22Rv1 (cell line): Measurements from ENCODE around the gene MAP2.

Experiments
- ZFX ChIP-seq: fragments of 450-650 bp; IDR thresholded peaks from 2 replicates; pipeline ENCODE4 v1.6.1; 2017; ENCODE audit warnings: antibody characterized with exemption, borderline replicate concordance
- TF ChIP-seq, protein P1 (sequence below): fragments of 450-650 bp; IDR thresholded peaks from 2 replicates; pipeline ENCODE4 v1.5.1; 2017; ENCODE audit warnings: mild to moderate bottlenecking

- TF ChIP-seq, protein P1, sequence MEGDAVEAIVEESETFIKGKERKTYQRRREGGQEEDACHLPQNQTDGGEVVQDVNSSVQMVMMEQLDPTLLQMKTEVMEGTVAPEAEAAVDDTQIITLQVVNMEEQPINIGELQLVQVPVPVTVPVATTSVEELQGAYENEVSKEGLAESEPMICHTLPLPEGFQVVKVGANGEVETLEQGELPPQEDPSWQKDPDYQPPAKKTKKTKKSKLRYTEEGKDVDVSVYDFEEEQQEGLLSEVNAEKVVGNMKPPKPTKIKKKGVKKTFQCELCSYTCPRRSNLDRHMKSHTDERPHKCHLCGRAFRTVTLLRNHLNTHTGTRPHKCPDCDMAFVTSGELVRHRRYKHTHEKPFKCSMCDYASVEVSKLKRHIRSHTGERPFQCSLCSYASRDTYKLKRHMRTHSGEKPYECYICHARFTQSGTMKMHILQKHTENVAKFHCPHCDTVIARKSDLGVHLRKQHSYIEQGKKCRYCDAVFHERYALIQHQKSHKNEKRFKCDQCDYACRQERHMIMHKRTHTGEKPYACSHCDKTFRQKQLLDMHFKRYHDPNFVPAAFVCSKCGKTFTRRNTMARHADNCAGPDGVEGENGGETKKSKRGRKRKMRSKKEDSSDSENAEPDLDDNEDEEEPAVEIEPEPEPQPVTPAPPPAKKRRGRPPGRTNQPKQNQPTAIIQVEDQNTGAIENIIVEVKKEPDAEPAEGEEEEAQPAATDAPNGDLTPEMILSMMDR = no peak
- no peak for TF ChIP-seq ZFX
These were observed 42.8 kb upstream of the MAP2 start for GRCh38 chr2:209381091-209381490.
